Retinal pigment epithelial cell (primary cell): ENCODE results near the gene RPL18.
"Not testable (repeated sequence)": the region's sequence is repeated elsewhere in the genome, so short reads cannot be mapped to it uniquely, and the experiment has no call there.

Experiments used
- DNase-seq: peaks from one replicate; pipeline ENCODE4 v3.0.0-alpha.2; 2010; ENCODE audit warnings: low read depth
- H3K4me3 ChIP-seq: 2 replicates; pipeline ENCODE4 v1.5.1; 2011; ENCODE audit warnings: mild to moderate bottlenecking, low read length, control low read depth, moderate library complexity
- CTCF ChIP-seq: conservative IDR thresholded peaks from 2 replicates; pipeline ENCODE4 v1.5.1; 2011; ENCODE audit warnings: low read depth, low read length, control low read depth, inconsistent platforms

Gene RPL18

DNA sequence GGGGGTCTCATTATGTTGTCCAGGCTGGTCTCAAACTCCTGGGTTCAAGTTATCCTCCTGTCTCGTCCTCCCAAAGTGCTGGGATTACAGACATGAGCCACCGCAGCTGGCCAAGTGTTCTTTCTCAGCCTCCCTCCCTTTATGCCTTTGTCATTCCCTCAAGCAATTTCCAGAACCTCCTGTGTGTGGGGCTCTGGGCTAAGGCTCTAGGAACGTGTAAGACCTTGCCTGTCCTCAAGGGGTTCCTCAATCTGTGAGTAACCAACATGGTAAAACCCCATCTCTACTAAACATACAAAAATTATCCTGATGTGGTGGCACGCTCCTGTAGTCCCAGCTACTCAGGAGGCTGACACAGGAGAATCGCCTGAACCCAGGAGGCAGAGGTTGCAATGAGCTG lies 28.0 kb downstream of the RPL18 start:
- TF ChIP-seq CTCF: no peak
- H3K4me3 ChIP-seq: no peak overlapping the region
- no peak for DNase-seq

GRCh38 chr19:48588670-48589401 lies 30.1 kb downstream of the RPL18 start:
- peak; percentile 88 for TF ChIP-seq CTCF
- peak overlapping the region; percentile 45 for H3K4me3 ChIP-seq
- DNase-seq: peak; percentile 28

DNA sequence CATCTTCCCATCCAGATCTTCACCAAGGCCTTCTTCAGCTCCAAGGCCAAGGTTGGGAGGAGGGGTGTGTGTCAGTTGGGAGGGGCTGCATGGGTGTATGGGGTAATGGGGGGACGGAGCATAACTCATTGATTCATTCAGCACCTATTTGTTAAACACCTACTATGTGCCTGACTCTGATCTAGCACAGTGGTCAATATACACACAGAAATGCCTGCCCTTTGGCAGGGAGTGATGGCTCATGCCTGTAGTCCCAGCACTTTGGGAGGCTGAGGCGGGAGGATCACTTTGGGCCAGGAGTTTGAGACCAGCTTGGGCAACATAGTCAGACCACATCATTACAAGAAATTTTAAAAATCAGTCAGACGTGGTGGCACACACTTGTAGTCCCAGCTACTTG lies 31.6 kb downstream of the RPL18 start:
- no peak overlapping the region for H3K4me3 ChIP-seq
- no peak for DNase-seq
- TF ChIP-seq CTCF: no peak

DNA sequence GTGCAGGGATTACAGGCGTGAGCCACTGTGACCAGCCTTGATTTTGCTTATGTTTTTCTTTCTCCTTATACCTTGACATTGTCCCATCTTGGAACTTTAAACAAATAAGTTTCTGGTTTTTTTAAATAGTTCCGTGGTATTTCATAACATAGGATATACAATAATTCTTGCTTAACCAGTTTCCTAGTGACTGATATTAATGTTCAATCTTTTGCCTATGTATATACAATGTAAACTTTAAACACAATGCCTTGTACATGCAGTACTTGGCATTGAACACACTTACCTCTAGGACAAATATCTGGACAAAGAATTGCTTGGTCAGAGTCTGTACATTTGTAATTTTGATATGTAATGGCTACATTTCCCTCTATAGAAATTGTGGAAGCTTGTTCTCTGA lies 36.8 kb downstream of the RPL18 start:
- TF ChIP-seq CTCF: no peak
- no peak for DNase-seq
- H3K4me3 ChIP-seq: no peak overlapping the region

GRCh38 chr19:48578891-48579290 lies 40.1 kb downstream of the RPL18 start:
- no peak for DNase-seq
- no peak for TF ChIP-seq CTCF

DNA sequence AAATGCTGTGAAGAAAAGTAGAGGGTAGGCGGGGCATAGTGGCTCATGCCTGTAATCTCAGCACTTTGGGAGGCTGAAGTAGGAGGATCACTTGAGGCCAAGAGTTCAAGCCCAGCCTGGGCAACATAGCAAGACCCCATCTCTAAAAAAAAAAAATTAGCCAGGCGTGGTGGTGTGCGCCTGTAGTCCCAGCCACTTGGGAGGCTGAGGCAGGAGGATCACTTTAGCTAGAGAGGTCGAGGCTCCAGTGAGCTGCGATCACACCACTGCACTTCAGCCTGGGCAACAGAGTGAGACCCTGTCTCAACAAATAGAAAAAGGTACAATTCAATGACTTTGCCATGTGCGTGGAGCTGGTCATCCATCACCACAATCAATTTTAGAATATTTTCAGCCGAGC lies 41.1 kb downstream of the RPL18 start:
- H3K4me3 ChIP-seq, DNase-seq: not testable (repeated sequence)

More at GRCh38 chr19:48578891-48579290, 40.1 kb downstream of the RPL18 start:
- no peak overlapping the region for H3K4me3 ChIP-seq

DNA sequence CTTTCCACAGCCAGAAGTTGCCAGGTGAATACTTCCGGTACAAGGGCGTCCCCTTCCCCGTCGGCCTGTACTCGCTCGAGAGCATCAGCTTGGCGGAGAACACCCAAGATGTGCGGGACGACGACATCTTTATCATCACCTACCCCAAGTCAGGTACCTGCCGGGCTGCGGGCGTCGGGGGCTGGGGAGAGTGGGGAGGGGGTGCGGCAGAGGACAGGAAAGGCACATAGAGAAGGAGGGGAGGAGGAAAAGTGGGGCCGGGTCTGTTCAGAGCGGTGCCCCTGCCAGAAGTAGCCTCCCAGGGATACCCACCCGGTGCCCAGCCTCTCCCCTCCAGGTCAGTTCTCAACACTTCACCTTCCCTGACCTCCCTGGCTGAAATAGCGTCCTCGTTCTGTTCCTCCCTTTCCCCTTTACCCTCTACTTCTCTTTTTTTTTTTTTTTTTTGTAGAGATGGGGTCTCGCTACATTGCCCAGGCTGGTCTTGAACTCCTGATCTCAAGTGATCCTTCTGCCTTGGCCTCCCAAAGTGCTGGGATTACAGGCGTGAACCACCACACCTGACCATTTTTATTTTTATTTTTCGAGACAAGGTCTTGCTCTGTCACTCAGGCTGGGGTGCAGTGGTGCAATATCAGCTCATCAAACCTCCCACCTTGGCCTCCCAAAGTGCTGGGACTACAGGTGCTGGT lies 42.9 kb downstream of the RPL18 start:
- DNase-seq: no peak
- TF ChIP-seq CTCF: no peak
- no peak overlapping the region for H3K4me3 ChIP-seq
